ENCODE measurements around the gene SYNGAP1. TPM values are rescaled to one million over a fixed set of nuclear protein-coding genes. Genes with fewer than 3 reads are reported as not detected.

The SYNGAP1 gene
- total and polyA plus RNA-seq, 2 experiments from 2014 or later = 13.9 to 45.0 TPM

DNA sequence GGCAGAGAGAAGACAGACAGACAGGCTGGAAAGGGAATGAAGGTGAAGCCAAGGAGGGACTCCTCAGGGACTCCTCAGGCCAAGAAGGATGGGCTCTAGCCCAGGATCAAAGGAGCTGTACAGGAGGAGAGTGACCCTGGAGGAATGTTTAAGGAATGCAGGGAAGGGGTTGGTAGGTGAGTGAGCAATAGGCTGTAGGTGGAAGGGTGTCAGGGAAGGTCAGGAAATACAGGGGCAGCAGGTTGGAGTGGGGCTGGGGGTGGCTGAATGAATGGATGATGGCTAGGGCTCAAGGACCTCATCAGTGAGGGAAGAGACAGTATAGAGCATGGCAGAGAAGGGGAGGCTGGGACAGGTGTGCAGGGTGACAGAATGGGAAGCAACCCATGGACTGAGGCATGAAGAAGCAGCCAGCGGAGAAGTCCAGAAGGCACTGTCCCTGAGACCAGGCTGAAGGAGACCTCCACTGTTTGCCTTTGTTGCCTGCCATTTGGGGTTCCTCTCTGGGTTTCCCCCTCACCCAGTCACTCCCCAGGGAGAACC is 13.2 kb downstream of the SYNGAP1 start:
- H3K9me3 Mint-ChIP-seq = no peaks in the 10 kb centered on the region
- no peak overlapping the region for H2AFZ ChIP-seq
- ATAC-seq = peak; percentile 30
- DNase-seq (ENCODE audit: low spot score) = peak; percentile 73
- H3K27me3 ChIP-seq (ENCODE audit: insufficient read depth) = no peaks in the 10 kb centered on the region
- H4K20me1 ChIP-seq (replicated peaks; ENCODE audit: insufficient read depth) = no peaks in the 10 kb centered on the region; the same call in 1 of the 2 replicates
- peak overlapping the region; percentile 90 for H3K27ac Mint-ChIP-seq
- H3K36me3 Mint-ChIP-seq (ENCODE audit: low read depth) = peaks cover 58% of the 10 kb centered on the region
- peaks cover 54% of the 10 kb centered on the region for H3K4me1 ChIP-seq (ENCODE audit: insufficient read depth)
- peaks cover 24% of the 10 kb centered on the region for H3K27me3 Mint-ChIP-seq (ENCODE audit: insufficient read depth, low read depth, poor library complexity)
- H3K9me2 ChIP-seq (ENCODE audit: insufficient read depth) = no peaks in the 10 kb centered on the region
- H3K36me3 ChIP-seq (ENCODE audit: insufficient read depth) = peaks cover 30% of the 10 kb centered on the region
- H3K27ac ChIP-seq (ENCODE audit: low read depth) = peak overlapping the region; percentile 100
- peak overlapping the region; percentile 64 for H3K4me3 ChIP-seq
- TF ChIP-seq CTCF (conservative IDR thresholded peaks at IDR 0.05; ENCODE audit: low read depth in 2 of 2) (no peak), ETS1 (IDR thresholded peaks at IDR 0.05) (no peak), STAT1 (IDR thresholded peaks at IDR 0.05; ENCODE audit: unreplicated experiment) (no peak)
- H3K79me2 ChIP-seq (replicated peaks; ENCODE audit: insufficient read depth) = peaks cover 66% of the 10 kb centered on the region
- peak overlapping the region; percentile 80 for H3K4me3 Mint-ChIP-seq
- H3K4me1 Mint-ChIP-seq = peaks cover 54% of the 10 kb centered on the region
- H3F3A ChIP-seq (replicated peaks; ENCODE audit: low read depth) = peaks cover 23% of the 10 kb centered on the region; the same call in 1 of the 2 replicates
- H3K4me2 ChIP-seq = peak overlapping the region; percentile 90

- H3K9me2 ChIP-seq (ENCODE audit: insufficient read depth) = no peaks in the 10 kb centered on the region
- H3K79me2 ChIP-seq (replicated peaks; ENCODE audit: insufficient read depth) = peaks cover 61% of the 10 kb centered on the region
- peak overlapping the region; percentile 90 for H3K27ac Mint-ChIP-seq
- H4K20me1 ChIP-seq (replicated peaks; ENCODE audit: insufficient read depth) = no peaks in the 10 kb centered on the region; the same call in 1 of the 2 replicates
- H3K4me1 ChIP-seq (ENCODE audit: insufficient read depth) = peaks cover 51% of the 10 kb centered on the region
- H3K27me3 ChIP-seq (ENCODE audit: insufficient read depth) = no peaks in the 10 kb centered on the region
- H3K4me3 Mint-ChIP-seq = peak overlapping the region; percentile 80
- peak; percentile 64 for DNase-seq (ENCODE audit: low spot score)
- H3K27me3 Mint-ChIP-seq (ENCODE audit: insufficient read depth, low read depth, poor library complexity) = peaks cover 19% of the 10 kb centered on the region
- peaks cover 23% of the 10 kb centered on the region; the same call in 1 of the 2 replicates for H3F3A ChIP-seq (replicated peaks; ENCODE audit: low read depth)
- peak; percentile 52 for ATAC-seq
- H3K36me3 Mint-ChIP-seq (ENCODE audit: low read depth) = peaks cover 62% of the 10 kb centered on the region
- TF ChIP-seq EZH2 (IDR thresholded peaks at IDR 0.05; ENCODE audit: low read depth, unreplicated experiment) (no peak), ZNF114 (CRISPR knock-in tag; IDR thresholded peaks at IDR 0.05) (no peak), JUNB (IDR thresholded peaks at IDR 0.05; ENCODE audit: unreplicated experiment) (no peak)
- peak overlapping the region; percentile 90 for H3K4me2 ChIP-seq
- H3K4me3 ChIP-seq = peak overlapping the region; percentile 64
- peak overlapping the region; percentile 100 for H3K27ac ChIP-seq (ENCODE audit: low read depth)
- H2AFZ ChIP-seq = no peak overlapping the region
- peaks cover 50% of the 10 kb centered on the region for H3K4me1 Mint-ChIP-seq
- H3K9me3 Mint-ChIP-seq = no peaks in the 10 kb centered on the region
- peaks cover 36% of the 10 kb centered on the region for H3K36me3 ChIP-seq (ENCODE audit: insufficient read depth)
Measured at GRCh38 chr6:33433544-33434191, 13.8 kb downstream of the SYNGAP1 start.

Measured in GM23338 (cell line).